H54 (cell line): Measurements from ENCODE around the gene RAE1.
A peak's percentile ranks its signal among the peaks of the same experiment; 100 is the strongest.

ENCODE experiments used
- DNase-seq: peaks from one replicate; pipeline ENCODE4 v3.0.0; 2011; ENCODE audit warnings: low spot score, mixed read lengths; ENCODE audit not compliant: insufficient read length
- FAIRE-seq: peaks from 3 replicates; lab custom pipeline; 2011; peaks lifted over from hg19 to GRCh38; lab: Jason Lieb, UNC
- POLR2A ChIP-seq: IDR thresholded peaks from 2 replicates; pipeline ENCODE4 v1.6.1; 2011; ENCODE audit warnings: low read depth, mild to moderate bottlenecking, low read length

The RAE1 gene

GRCh38 chr20:57351042-57351783 lies at the start of gene RAE1:
RAE1 (plus strand) TSS chr20:57351255; CDS start chr20:57354039, 2,784 bp downstream.
- TF ChIP-seq POLR2A = peak; percentile 76
- FAIRE-seq = peak; percentile 53
- DNase-seq = peak; percentile 88

GRCh38 chr20:57306747-57307146 lies 44.3 kb upstream of the RAE1 start:
- DNase-seq (no peak), FAIRE-seq (no peak)
- no peak for TF ChIP-seq POLR2A

GRCh38 chr20:57308451-57309271 lies 42.4 kb upstream of the RAE1 start:
- no peak for FAIRE-seq
- TF ChIP-seq POLR2A = no peak
- no peak for DNase-seq

GRCh38 chr20:57309544-57310115 lies 41.4 kb upstream of the RAE1 start:
- DNase-seq (no peak), FAIRE-seq (no peak)
- TF ChIP-seq POLR2A = no peak

- DNase-seq = no peak
- TF ChIP-seq POLR2A = no peak
- FAIRE-seq = no peak
These were observed 40.1 kb upstream of the RAE1 start for GRCh38 chr20:57310821-57311514.

GRCh38 chr20:57312138-57312537 lies 38.9 kb upstream of the RAE1 start:
- DNase-seq = no peak
- no peak for FAIRE-seq
- TF ChIP-seq POLR2A = no peak

- no peak for TF ChIP-seq POLR2A
- FAIRE-seq (no peak), DNase-seq (no peak)
These were observed 37.8 kb upstream of the RAE1 start for GRCh38 chr20:57313230-57313629.

- FAIRE-seq = no peak
- TF ChIP-seq POLR2A = no peak
- DNase-seq = no peak
These were observed 37.1 kb upstream of the RAE1 start for GRCh38 chr20:57313951-57314350.

- no peak for TF ChIP-seq POLR2A
- FAIRE-seq = no peak
- DNase-seq = no peak
These were observed 35.7 kb upstream of the RAE1 start for GRCh38 chr20:57315083-57315975.

- no peak for TF ChIP-seq POLR2A
- no peak for FAIRE-seq
- DNase-seq = no peak
These were observed 35.0 kb upstream of the RAE1 start for GRCh38 chr20:57315976-57316480.

- DNase-seq = no peak
These were observed 34.3 kb upstream of the RAE1 start for GRCh38 chr20:57316795-57317201.

GRCh38 chr20:57317316-57317788 lies 33.7 kb upstream of the RAE1 start:
- DNase-seq (no peak), FAIRE-seq (no peak)
- TF ChIP-seq POLR2A = no peak

More at GRCh38 chr20:57316795-57317201, 34.3 kb upstream of the RAE1 start:
- no peak for FAIRE-seq
- TF ChIP-seq POLR2A = no peak
